Activated gamma-delta T cell (primary cell): ENCODE results near the gene ABHD8.
"Not testable (repeated sequence)": the region's sequence is repeated elsewhere in the genome, so short reads cannot be mapped to it uniquely, and the experiment has no call there.

Experiments
- DNase-seq: peaks from one replicate; lab custom pipeline; 2025; lab: John Stamatoyannopoulos, UW

Gene ABHD8

GRCh38 chr19:17296976-17297375 is 6.2 kb downstream of the ABHD8 start:
- no peak for DNase-seq

GRCh38 chr19:17296273-17296672 is 7.0 kb downstream of the ABHD8 start:
- no peak for DNase-seq

- DNase-seq = not testable (repeated sequence)
Measured at GRCh38 chr19:17295551-17295950, 7.7 kb downstream of the ABHD8 start.

- DNase-seq = peak; percentile 27
Measured at GRCh38 chr19:17294051-17294891, 9.0 kb downstream of the ABHD8 start.

- DNase-seq = no peak
Measured at GRCh38 chr19:17293605-17294004, 9.6 kb downstream of the ABHD8 start.

GRCh38 chr19:17292301-17293074 is 10.7 kb downstream of the ABHD8 start:
- peak; percentile 53 for DNase-seq

- no peak for DNase-seq
Measured at GRCh38 chr19:17289489-17289888, 13.7 kb downstream of the ABHD8 start.

- DNase-seq = no peak
Measured at GRCh38 chr19:17286752-17287151, 16.5 kb downstream of the ABHD8 start.

- no peak for DNase-seq
Measured at GRCh38 chr19:17286263-17286662, 17.0 kb downstream of the ABHD8 start.

GRCh38 chr19:17285415-17286135 is 17.6 kb downstream of the ABHD8 start:
- DNase-seq = no peak

- DNase-seq = no peak
Measured at GRCh38 chr19:17283504-17283996, 19.7 kb downstream of the ABHD8 start.

GRCh38 chr19:17282488-17283125 is 20.6 kb downstream of the ABHD8 start:
- DNase-seq = peak; percentile 49

- no peak for DNase-seq
Measured at GRCh38 chr19:17281391-17282304, 21.6 kb downstream of the ABHD8 start, which contains the start of gene ANKLE1. ANKLE1 (plus strand) TSS chr19:17281901; CDS start chr19:17281921, 20 bp downstream.

GRCh38 chr19:17279436-17279835 is 23.8 kb downstream of the ABHD8 start:
- no peak for DNase-seq

GRCh38 chr19:17275441-17276175 is 27.6 kb downstream of the ABHD8 start:
- no peak for DNase-seq

- DNase-seq = not testable (repeated sequence)
Measured at GRCh38 chr19:17274892-17275291, 28.3 kb downstream of the ABHD8 start.

GRCh38 chr19:17268754-17269153 is 34.5 kb downstream of the ABHD8 start:
- no peak for DNase-seq

GRCh38 chr19:17266975-17267788 is 36.0 kb downstream of the ABHD8 start, which contains the start of gene BABAM1:
BABAM1 (plus strand) TSS chr19:17267443; CDS start chr19:17268807, 1,364 bp downstream.
- DNase-seq = peak; percentile 70

- no peak for DNase-seq
Measured at GRCh38 chr19:17266589-17266974, 36.6 kb downstream of the ABHD8 start.
